GM20000 (cell line): Measurements from ENCODE around the gene NID1.

Experiments
- DNase-seq: peaks from one replicate; pipeline ENCODE4 v3.0.0; 2012; ENCODE audit warnings: low spot score
- CTCF ChIP-seq: IDR thresholded peaks from 2 replicates; pipeline ENCODE4 v1.5.1; 2012; ENCODE audit warnings: mild to moderate bottlenecking, control low read depth; ENCODE audit errors: extremely low read depth, missing control alignments

Gene NID1

GRCh38 chr1:236108027-236108648 lies 43.2 kb upstream of the NID1 start:
- DNase-seq = no peak
- TF ChIP-seq CTCF = no peak

DNA sequence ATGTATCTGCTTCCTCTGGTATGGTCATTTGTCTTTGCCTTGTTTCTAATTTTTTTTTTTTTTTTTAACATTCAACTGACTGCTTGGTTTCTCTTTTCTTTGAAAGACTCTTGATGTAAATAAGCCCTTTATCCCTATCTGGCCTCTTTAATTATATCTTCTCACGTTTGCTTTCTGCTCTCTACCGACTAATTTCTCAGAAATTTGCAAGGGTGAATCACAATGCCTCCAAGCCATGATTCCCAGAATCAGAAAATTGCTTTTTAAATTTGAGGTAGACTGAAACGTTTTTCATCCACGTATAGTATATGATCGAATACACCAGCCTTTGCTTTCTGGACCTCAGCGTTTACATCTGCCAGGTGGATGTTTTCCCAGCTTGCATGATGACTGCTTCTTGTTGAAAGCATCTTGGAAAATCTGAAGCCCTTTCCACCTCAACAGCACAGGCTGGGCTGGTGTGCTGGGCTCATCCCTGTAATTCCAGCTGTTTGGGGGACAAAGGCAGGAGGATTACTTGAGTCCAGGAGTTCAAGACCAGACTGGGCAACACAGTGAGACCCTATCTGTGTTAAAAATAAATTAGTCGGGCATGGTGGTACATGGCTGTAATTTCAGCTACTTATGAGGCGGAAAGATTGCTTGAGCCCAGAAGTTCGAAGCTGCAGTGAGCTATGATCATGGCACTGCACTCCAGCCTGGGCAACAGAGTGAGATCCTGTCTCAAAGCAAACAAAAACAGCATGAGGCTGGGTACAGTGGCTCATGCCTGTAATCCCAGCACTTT lies 42.4 kb upstream of the NID1 start:
- DNase-seq = no peak

GRCh38 chr1:236103646-236104218 lies 38.8 kb upstream of the NID1 start:
- TF ChIP-seq CTCF = peak; percentile 28

More for the DNA sequence above, 42.4 kb upstream of the NID1 start:
- no peak for TF ChIP-seq CTCF

DNA sequence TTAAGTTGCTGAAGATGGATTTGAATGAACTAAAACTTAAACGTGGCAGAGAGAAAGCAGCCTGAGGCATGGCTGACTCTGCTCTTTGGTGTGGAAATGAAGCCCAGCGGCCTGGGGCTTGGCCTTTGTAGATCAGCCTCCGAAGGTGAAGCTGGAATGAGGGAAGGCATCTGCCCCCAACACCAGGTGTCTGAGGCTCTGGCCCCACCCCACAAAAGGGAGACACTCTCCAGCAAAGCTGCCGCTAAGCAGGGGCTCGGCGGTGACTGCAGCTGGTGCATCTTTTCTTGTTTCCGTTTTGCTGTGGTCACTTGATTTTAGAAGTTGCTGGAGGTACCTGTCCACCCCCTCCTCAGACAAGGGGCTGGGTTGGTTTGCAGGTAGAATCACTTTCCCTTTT lies 38.2 kb upstream of the NID1 start:
- DNase-seq = no peak
- TF ChIP-seq CTCF = no peak

More at GRCh38 chr1:236103646-236104218, 38.8 kb upstream of the NID1 start:
- peak; percentile 78 for DNase-seq

DNA sequence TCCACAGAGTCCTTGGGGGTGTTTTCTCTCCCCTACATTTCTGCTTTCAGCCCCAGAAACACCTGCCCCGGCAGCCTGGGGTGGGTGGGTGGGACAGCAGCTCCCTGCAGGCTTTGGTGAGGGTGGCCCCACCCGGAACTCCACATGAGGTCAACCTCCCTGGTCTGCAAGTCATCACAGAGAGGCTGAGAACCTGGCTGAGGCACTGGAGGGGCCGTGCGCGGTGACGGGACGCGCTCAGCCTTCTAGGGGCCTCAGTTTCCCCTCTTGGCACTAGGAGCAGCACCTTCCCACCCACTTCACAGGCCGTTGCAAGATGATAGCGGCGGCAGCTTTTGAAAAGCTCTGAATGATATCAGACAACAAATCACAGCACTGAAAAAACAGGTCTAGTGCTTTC lies 37.7 kb upstream of the NID1 start:
- DNase-seq = no peak
- TF ChIP-seq CTCF = no peak

GRCh38 chr1:236101233-236102200 lies 36.6 kb upstream of the NID1 start:
- no peak for DNase-seq
- no peak for TF ChIP-seq CTCF
